NCI-H1694 (cell line): ENCODE data around the gene ITSN1.

Experiments
- DNase-seq: peaks from one replicate; lab custom pipeline; 2025; lab: John Stamatoyannopoulos, UW

Gene ITSN1

DNA sequence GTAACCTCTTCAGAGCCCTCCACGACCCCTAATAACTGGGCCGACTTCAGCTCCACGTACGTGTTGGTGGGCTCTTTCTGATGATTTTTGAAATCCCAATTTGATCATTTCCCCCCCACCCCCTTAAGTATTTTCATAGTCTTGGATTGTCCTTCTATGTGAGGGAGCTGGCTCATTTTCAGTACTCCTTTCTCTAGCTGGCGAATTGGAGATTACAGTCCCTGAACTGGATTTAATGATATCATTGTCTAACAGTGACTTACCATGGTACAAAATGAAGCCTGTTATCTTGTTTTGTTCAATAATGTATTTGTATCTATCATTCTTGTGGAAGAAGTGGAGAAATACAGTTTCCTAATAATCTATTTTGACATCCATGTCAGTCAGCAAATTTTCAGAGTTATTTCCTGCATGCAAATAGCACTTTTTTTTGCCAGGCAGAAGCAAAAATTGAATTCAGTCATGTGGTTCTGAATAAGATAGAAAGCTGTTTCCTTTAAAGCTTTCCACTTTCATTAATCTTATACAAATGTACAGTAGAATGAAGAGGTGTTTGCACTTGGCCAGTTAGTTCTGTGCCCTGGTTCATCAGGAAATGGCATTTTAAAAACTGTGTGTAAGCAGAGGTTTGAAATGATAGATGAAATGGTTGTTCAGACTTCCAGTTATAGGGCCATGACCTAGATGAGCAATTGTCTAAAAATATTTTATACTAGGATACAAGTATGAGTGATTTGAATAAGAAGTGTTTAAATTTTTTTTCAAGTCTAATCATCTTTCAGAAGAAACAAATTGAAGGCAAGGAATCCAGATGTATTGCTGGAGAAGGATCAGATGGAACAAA is 169.1 kb downstream of the ITSN1 start:
- no peak for DNase-seq

DNA sequence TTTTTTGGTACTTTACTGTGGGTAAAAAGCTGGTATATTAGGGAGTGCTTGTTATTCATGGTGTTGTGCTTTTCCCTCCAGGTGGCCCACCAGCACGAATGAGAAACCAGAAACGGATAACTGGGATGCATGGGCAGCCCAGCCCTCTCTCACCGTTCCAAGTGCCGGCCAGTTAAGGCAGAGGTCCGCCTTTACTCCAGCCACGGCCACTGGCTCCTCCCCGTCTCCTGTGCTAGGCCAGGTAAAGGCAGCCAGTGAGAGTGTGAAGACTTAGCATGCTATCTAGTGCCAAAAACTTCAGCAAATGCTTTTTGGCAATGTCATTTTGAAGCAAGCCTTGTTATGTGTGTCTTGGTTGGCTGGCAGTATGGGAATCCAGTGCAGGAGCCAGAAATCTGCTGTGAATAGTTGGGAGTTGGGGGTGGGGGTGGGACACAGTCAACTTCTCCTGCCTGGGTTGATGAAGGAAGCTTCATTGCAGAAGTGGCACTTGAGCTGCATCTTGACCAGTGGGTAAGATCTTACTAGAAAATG is 171.6 kb downstream of the ITSN1 start:
- no peak for DNase-seq

DNA sequence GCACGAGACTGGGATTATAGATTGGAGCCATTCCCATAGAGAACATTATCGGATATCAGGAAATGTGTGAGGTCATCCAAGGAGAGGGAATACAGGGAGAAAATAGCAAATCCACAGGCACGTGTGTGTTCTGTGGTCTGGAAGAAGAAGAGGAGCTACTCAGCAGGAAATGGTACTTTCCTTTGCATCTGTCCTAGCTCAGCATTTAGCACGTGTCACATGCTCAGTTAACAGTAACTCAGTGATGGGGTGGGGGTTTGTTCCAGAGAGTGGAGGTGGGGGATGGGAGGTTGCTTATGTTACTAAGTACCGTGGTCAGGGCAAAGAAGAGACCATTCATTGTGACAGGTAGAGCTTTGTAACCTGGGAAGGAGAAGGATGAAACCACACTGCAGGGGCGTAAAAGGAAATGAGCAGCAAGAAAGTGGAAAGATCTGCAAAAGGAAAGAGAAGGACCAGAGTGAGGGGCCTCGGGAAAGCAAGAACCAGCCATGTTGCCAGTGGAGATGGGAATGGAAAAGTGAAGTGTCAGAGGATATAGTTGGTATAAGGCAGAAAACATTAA is 172.9 kb downstream of the ITSN1 start:
- DNase-seq = no peak

DNA sequence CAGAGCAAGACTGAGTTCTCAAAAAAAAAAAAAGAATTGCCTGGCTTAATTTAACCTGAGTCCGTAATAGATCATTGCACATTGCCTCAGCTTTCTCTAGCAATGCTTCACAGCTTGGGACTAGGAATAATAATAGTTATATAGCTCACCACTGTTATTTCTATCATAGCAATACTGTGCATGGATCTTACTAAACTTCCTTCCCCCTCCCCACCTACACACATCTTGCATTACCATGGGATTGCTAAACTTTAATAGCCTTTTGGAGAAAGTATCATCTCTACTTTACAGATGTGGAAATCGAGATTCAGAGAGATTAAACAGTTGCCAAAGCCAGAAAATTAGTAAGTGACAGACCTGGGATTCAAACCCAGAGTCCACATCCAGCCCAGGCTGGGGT is 173.9 kb downstream of the ITSN1 start:
- DNase-seq = no peak

DNA sequence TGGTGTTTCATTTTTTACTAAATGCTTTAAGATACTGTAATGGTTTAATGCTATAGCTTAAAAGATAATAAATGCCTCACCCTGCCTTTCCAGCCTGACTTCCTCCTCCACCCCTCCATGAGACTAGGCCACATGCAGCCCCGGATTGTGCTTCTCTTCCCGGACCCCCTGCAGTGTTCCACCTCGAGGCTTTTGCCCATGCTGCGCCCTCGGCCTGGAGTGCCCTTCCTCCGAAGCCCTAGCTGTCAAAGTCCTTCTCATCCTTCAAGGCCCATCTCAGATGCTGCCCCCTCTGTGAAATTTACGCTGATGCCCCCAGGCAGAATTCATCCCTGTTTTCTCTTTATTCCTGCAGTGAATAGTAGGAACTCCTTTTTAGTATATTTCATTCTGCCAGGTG is 174.8 kb downstream of the ITSN1 start:
- DNase-seq = no peak

DNA sequence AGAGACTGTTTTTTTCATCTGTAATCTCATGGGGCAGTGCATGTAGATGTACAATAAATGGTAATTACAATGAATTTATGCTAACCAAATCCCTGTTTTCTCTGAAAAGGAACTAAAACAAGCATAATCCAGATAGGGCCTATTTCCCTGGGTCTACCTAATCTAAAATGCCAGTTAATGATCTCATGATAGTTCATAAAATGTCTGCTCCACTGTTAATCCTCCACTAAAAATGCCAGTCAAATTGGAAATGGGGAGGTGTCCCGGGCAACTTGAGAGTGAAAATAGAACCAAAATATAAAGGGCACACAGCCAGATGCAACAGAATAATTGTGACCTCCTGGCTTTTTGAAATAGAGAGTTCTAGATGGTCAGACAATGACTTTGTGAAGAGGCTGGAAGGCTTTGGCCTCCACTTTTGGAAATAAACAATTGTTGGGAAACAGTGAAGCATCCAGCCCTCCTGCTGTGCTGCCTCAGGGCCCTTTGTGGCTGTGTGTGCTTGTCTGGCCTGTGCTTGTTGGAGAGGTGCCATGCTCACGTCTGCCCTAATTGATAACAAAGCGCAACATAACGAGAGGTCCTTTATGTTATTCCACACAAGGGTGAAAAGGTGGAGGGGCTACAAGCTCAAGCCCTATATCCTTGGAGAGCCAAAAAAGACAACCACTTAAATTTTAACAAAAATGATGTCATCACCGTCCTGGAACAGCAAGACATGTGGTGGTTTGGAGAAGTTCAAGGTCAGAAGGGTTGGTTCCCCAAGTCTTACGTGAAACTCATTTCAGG is 175.6 kb downstream of the ITSN1 start:
- peak; percentile 11 for DNase-seq

DNA sequence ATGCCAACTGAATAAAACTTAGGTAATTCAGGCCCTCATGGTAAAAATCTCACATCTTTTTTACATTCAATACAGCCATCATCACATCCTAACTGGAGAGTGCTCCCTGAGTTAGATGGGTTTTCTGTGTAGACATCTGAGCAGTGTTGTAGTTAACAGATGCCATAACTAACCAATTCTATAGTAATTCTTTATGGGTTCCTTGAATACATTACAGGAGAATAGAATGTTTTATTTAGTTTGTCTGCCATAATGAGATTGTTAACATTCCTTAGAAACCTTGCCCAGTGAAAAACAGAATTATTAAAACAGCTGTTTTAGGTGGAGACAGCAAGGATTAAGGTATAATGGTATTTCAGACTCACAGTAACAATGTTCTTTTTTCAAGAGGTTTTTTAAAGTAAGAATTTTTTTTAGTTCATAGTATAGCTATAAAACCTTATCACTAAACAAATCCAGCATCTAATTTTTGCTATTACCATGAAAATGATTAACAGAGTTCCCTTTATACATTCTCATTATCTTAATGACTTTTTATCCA is 178.0 kb downstream of the ITSN1 start:
- no peak for DNase-seq

DNA sequence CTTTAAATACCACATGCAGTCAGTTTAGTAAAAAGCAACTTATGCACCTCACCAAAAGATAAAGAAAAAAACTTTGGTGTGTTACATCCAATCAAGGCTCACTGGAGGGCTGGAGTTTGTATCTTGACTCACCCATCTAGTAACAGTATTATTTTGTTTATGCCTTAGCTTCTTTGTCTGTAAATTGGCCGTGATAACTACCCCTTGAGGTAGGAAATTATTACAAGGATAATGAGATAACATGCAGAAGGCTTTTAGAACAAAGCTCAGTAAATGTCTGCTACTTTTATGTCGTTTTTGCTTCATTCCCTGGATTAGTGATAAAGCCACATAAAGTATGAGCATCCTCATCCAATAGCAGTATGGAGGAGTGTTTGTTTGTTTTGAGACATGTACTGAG is 178.5 kb downstream of the ITSN1 start:
- no peak for DNase-seq

DNA sequence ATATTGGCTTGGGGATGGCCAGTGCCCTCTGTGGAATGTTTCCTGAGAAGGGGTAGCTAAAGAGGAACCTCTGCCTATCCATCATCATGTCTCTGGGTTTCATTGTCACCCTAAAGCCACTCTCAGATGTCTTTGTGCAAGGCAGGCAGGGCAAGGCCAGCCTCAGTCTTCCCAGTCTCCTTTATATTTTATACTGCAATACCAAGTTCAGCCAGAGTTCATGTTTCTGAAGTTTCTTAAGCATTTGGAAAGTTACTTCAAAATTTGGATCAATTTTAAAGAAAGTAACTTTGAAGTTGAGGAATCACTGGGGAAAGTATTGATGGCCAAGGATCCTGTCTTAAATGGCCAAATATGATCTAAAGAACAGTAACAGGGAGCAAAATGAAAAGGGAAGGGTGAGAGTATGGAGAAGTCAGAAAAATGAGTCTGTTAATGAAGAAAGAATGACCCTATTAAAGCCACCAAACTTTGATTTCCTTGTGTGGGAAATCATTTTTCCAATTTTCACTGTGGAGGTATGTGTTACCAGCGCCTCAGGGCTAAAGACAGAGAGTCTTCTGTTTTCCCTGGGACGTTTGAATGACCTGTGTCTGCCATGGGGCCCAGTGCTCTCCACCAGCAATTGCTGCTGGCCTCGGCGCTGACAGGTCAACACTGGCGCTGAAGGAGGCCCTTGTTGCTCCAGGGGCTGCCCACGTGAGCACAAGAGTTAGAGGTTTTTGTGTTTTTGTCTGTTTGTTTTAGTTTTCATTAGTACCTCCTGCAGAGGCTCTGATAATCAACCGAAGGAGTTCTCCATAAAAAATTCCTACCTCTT is 179.4 kb downstream of the ITSN1 start:
- no peak for DNase-seq

DNA sequence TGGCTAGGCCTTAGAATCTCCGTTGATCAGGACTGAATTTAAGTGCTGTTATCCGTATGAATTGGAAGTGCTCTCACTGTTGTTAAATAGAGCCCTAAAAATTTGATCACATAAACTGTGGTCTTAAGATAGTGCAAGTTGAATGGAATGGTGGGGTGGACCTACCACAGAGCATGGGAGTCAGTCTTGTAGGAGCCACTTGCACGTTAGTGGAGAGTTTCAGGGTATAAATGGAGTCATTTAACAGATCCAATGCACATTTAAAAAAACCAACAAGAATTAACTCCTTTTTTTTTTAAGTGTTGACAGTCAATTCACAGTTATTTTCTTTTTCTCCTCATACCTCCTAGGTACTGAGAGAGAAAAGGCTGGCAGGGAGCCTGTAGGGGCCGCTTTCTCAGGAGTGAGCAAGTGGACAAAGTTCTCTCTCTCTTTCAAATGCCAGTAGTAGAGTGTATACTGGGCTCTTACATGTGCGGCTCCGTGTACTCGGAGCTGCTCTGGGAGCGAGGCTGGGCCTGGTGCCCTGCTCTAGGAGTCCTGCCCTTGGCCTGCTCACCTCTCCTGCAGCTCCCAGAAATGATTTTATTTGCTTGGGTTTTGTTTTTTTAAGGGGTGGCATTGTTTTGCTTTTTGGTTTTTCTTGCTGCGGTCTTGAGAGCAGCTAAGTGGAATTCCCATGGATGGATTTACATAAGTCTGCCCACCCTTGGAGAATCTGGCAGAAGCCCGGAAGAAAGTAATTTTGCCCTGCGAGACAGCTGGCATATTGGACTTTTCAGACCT is 182.0 kb downstream of the ITSN1 start:
- no peak for DNase-seq

DNA sequence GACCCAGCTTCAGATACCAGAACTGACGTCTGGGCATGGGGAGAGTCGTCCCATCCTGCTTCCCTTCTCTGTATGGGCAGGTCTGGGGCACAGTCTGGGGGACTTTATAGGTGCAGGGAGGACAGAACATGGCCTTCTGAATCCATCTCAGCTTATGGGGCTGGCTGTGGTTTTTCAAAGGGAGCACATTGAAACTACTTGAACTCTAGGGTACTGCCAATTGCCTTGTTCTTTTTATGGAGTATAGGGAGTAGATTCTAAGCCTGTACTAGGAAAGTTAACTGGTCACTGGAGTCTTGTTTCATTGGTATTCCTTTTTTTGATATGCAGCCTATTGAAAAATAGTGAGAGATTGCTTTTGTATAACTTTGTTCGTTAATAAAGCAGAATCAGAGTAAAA is 183.1 kb downstream of the ITSN1 start:
- no peak for DNase-seq

DNA sequence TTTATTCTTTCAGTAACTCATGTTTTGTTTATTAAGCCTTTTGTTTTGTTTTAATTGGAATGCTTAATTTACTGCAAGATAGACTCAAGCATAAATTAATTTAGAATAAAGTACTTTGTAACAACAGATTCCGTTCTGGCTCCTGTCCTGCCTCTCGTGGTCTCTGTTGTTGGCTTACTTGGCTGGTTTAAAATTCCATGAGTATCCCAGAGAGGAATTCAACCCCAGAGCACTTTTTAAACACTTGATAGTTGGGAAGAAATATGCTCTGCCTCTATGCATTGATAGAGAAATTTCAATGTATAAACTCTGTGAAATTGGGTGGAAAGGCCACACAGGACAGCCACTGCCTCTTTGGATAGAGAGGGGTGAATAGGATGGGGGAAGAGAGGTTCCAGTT is 183.6 kb downstream of the ITSN1 start:
- DNase-seq = no peak

DNA sequence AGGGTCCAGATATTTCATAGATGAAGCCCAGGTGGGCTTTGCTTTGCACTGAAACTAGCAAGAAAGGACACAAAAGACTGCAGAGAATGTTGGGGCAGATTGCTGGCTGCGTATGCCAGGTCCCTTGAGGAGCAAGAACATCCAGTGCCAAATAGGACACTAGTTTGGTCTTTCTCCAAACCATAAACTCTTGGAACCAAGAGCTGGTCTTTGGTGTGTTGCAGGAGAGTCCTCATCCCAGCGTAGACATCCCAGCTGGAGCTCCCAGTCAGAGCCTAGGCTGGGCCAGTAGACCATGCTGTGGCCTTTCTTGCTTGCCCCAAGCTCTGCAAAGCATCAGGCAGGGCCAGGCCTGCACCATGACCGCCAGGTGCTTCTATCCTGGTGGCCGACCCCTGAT is 185.8 kb downstream of the ITSN1 start:
- no peak for DNase-seq

DNA sequence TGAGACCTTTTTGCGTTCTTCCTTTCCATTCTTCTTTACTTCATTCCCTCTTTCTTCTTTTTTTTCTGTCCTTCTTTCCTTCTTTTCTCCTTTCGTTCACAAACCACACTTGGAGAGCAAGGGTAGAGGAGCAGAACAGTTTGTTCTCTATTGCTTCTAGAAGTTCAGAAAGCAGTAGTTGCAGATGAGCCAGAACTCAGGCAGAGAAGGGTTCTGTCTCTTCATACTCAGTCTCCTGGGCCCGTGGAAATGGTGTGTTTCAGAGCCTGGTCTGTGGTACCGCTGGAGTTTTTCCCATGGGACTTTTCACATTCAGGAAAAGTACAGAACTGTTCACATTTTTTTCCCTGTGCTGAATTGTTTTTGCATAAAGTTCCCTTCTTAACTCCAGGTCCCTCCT is 186.3 kb downstream of the ITSN1 start:
- DNase-seq = no peak

DNA sequence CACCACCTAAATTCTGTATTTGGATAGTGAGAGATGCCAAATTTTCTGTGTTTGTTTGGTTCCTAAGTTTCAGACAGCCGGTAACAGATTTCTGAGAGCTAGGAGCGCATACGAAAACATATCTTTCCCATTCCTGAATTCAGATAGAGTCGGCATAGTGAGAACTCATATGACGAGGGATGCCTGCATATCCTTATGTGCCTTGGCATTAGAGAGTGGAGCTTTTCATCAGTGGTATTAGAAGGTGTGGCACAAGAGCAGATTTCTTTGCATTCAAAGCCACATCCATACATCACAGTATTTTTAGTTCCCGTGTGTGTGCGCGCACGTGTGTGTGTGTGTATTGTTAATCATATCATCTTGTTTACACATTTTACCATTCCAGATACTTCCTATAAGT is 187.5 kb downstream of the ITSN1 start:
- no peak for DNase-seq

DNA sequence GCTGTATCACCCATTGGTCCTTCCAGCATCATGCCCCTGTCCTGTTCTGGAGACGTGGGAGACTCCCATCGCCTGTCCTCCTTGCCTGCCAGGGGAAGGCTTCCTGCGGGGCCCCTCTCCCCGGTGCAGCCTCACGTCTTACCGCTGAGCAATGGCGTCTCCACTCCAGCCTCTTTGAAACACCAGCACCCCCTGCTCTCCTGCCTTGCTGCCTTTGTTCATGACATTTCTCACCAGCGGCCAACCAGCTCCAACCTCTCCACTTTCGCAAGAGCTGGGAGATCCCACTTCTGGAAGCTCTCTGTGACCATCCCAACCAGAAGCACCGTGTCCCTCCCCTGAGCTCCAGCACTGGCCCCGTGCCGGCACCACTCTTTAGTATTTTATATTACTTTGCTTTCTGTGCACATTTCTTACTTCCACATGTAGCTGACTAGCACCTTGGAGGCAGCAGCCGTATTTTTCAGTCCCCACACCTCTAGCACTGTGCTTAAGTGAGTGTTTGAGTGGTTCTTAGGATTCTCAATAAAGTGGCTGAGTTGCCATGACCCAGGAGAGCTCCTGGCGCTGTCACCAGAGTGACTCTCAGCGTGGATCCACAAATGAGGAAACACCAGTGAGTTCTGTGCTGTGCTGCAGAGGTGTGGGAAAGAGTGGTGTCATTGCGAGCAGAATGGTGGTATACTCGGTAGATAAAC is 189.8 kb downstream of the ITSN1 start:
- no peak for DNase-seq

DNA sequence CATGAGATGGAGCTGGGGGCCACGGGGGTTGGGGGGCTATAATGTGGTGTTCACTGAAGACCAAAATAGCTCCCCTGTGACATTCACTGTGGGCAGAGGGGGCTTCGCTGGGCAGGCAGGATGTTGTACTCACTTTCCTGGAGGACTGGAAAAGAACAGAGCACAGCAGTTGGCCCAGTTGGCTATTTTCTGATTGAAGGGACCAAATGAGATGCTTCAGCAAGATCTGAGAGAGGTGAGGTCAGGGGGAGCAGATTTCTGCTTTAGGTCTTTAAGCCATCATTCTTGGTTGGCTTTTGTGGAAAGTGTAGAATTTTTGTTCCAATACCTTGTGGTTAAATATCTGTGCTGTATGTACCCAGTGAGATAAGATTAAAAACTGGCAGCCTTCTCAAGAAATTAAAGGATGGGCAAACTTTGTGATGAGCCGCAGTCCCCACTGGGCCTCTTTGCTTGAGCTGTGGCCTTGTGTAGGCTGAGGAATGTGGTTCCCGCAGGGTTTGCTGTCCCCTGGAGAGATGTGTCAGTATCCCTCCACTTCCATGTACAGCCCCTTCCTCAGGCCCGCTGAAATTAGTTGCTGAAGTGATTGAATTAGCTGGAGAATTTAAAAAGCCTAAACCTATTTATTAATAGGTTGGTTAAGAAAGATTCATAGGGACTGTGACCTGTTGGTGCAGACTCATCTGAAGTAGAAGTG is 192.7 kb downstream of the ITSN1 start:
- DNase-seq = no peak

DNA sequence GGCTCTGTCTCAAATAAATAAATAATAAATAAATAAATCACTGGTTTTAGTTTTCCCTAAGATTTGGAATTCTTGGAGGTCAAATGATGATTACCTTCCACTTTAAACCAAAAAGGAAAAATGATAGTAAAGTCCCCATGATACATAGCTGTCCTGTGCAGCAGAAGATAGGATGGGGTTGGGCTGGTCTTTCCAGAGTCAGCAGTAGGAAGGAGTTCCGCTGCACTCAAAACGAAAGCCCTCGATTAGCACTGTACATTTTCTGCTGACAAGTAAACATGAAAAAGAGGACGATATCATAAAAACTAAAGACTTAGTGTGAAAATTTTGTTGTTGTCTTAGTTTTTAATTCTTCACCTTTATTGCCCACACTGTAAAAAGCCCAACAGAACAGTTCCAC is 193.6 kb downstream of the ITSN1 start:
- DNase-seq = no peak

DNA sequence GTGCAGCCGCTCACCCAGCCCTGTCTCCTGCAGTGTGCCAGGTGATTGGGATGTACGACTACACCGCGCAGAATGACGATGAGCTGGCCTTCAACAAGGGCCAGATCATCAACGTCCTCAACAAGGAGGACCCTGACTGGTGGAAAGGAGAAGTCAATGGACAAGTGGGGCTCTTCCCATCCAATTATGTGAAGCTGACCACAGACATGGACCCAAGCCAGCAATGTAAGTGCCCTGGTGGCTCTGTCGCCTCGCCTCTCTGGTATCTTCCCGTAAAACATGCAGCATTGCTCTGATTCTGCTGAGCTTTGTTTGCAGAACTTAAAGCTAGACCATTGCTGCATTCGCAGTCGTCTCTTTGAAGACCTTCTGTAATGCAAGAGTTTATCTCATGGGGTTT is 194.1 kb downstream of the ITSN1 start:
- DNase-seq = no peak
